Osteocyte (in vitro differentiated cells): ENCODE measurements around the gene VKORC1. TPM values are rescaled to one million over a fixed set of nuclear protein-coding genes. Genes with fewer than 3 reads are reported as not detected.

Source experiments
- DNase-seq: peaks from one replicate; pipeline ENCODE4 v3.0.0; 2021; ENCODE audit warnings: mixed read lengths; ENCODE audit not compliant: unreplicated experiment; ENCODE audit errors: extremely low spot score
- H3K27ac Mint-ChIP-seq: one replicate; pipeline ENCODE4 v1.8.0; 2021; ENCODE audit warnings: mild to moderate bottlenecking, mixed read lengths; ENCODE audit not compliant: unreplicated experiment
- H3K27me3 Mint-ChIP-seq: one replicate; pipeline ENCODE4 v1.8.0; 2021; ENCODE audit warnings: mixed read lengths; ENCODE audit not compliant: unreplicated experiment
- H3K36me3 Mint-ChIP-seq: one replicate; pipeline ENCODE4 v1.8.0; 2021; ENCODE audit warnings: mixed read lengths; ENCODE audit not compliant: unreplicated experiment
- H3K4me1 Mint-ChIP-seq: one replicate; pipeline ENCODE4 v1.8.0; 2021; ENCODE audit warnings: mixed read lengths; ENCODE audit not compliant: unreplicated experiment
- H3K4me3 Mint-ChIP-seq: one replicate; pipeline ENCODE4 v1.8.0; 2021; ENCODE audit warnings: mild to moderate bottlenecking, moderate library complexity, mixed read lengths; ENCODE audit not compliant: unreplicated experiment
- H3K9me3 Mint-ChIP-seq: one replicate; pipeline ENCODE4 v1.8.0; 2021; ENCODE audit warnings: mixed read lengths; ENCODE audit not compliant: unreplicated experiment
- CTCF ChIP-seq: fragments of 200-600 bp; sonication (generic); IDR thresholded peaks from 2 replicates; pipeline ENCODE4 v1.5.0; 2021; ENCODE audit warnings: antibody characterized with exemption, mild to moderate bottlenecking, moderate library complexity
- total RNA-seq: library from RNA; stranded (reverse); gene quantifications from 2 replicates; pipeline ENCODE4 v1.2.1, GENCODE V29; 2021

The VKORC1 gene
- total RNA-seq, 1 donor from 2014 or later, result 141 TPM

GRCh38 chr16:31052114-31052513, 42.5 kb downstream of the VKORC1 start:
- Mint-ChIP-seq H3K9me3 (no peaks in the 10 kb centered on the region), H3K4me3 (no peak overlapping the region), H3K27ac (peak overlapping the region; percentile 86), H3K36me3 (no peaks in the 10 kb centered on the region), H3K27me3 (no peaks in the 10 kb centered on the region), H3K4me1 (peaks cover 13% of the 10 kb centered on the region)
- no peak for TF ChIP-seq CTCF
- DNase-seq, result no peak

- no peak for TF ChIP-seq CTCF
Observed at GRCh38 chr16:31050280-31051030, 44.1 kb downstream of the VKORC1 start.

GRCh38 chr16:31043898-31044481, 50.6 kb downstream of the VKORC1 start:
- Mint-ChIP-seq H3K4me1 (no peaks in the 10 kb centered on the region), H3K4me3 (no peak overlapping the region), H3K9me3 (no peaks in the 10 kb centered on the region), H3K27me3 (no peaks in the 10 kb centered on the region), H3K27ac (no peak overlapping the region), H3K36me3 (peaks cover 13% of the 10 kb centered on the region)
- TF ChIP-seq CTCF, result no peak
- no peak for DNase-seq

More at GRCh38 chr16:31050280-31051030, 44.1 kb downstream of the VKORC1 start:
- no peak for DNase-seq
- Mint-ChIP-seq H3K27ac (no peak overlapping the region), H3K4me3 (no peak overlapping the region), H3K36me3 (no peaks in the 10 kb centered on the region), H3K4me1 (peaks cover 13% of the 10 kb centered on the region), H3K27me3 (no peaks in the 10 kb centered on the region), H3K9me3 (no peaks in the 10 kb centered on the region)

- TF ChIP-seq CTCF, result no peak
- DNase-seq, result no peak
- Mint-ChIP-seq H3K27me3 (no peaks in the 10 kb centered on the region), H3K27ac (no peak overlapping the region), H3K4me1 (no peaks in the 10 kb centered on the region), H3K4me3 (no peak overlapping the region), H3K9me3 (no peaks in the 10 kb centered on the region), H3K36me3 (peaks cover 18% of the 10 kb centered on the region)
Observed at GRCh38 chr16:31043352-31043751, 51.2 kb downstream of the VKORC1 start.

- Mint-ChIP-seq H3K36me3 (peaks cover 18% of the 10 kb centered on the region), H3K27me3 (no peaks in the 10 kb centered on the region), H3K4me1 (no peaks in the 10 kb centered on the region), H3K9me3 (no peaks in the 10 kb centered on the region), H3K4me3 (no peak overlapping the region), H3K27ac (no peak overlapping the region)
- DNase-seq, result no peak
- TF ChIP-seq CTCF, result no peak
Observed at GRCh38 chr16:31042866-31043265, 51.7 kb downstream of the VKORC1 start.
